Mesenchymal stem cell (in vitro differentiated cells and primary cell): Measurements from ENCODE around the gene CYTL1.
A peak's percentile ranks its signal among the peaks of the same experiment; 100 is the strongest.

Source experiments
- DNase-seq: peaks from one replicate; pipeline ENCODE4 v3.0.0-alpha.2; 2013
- H2AFZ ChIP-seq: one replicate; pipeline ENCODE4 v1.6.1; 2013; ENCODE audit warnings: low read depth, mild to moderate bottlenecking, control low read depth, inconsistent platforms, low read length, moderate library complexity
- H2AK5ac ChIP-seq: 2 replicates; pipeline ENCODE4 v1.6.1; 2013; ENCODE audit warnings: low read length, moderate library complexity, mild to moderate bottlenecking, inconsistent platforms; ENCODE audit not compliant: severe bottlenecking
- H2BK120ac ChIP-seq: one replicate; pipeline ENCODE4 v1.6.1; 2013; ENCODE audit warnings: low read depth, mild to moderate bottlenecking, inconsistent platforms, low read length, moderate library complexity
- H2BK12ac ChIP-seq, 2 experiments: one replicate each; pipeline ENCODE4 v1.6.1; 2013; ENCODE audit warnings: inconsistent platforms in 2 of 2, low read length in 2 of 2, mild to moderate bottlenecking in 2 of 2, moderate library complexity in 2 of 2, control low read depth in 1 of 2
- H2BK15ac ChIP-seq: one replicate; pipeline ENCODE4 v1.6.1; 2013; ENCODE audit warnings: mild to moderate bottlenecking, low read depth, inconsistent platforms; ENCODE audit not compliant: poor library complexity, severe bottlenecking
- H2BK5ac ChIP-seq: 2 replicates; pipeline ENCODE4 v1.6.1; 2013; ENCODE audit warnings: low read depth, mild to moderate bottlenecking, low read length, control low read depth, inconsistent platforms; ENCODE audit not compliant: poor library complexity, severe bottlenecking
- H3K14ac ChIP-seq, 2 experiments: one replicate each; pipeline ENCODE4 v1.6.1; 2013; ENCODE audit warnings: inconsistent platforms in 2 of 2, low read length in 2 of 2, control low read depth in 1 of 2, mild to moderate bottlenecking in 1 of 2, moderate library complexity in 1 of 2
- H3K18ac ChIP-seq, 2 experiments: one replicate each; pipeline ENCODE4 v1.6.1; 2013; ENCODE audit warnings: inconsistent platforms in 2 of 2, low read length in 2 of 2, control low read depth in 1 of 2, low read depth in 1 of 2, mild to moderate bottlenecking in 1 of 2
- H3K23ac ChIP-seq, 2 experiments: one replicate each; pipeline ENCODE4 v1.6.1; 2013; ENCODE audit warnings: inconsistent platforms in 2 of 2, low read length in 2 of 2, mild to moderate bottlenecking in 2 of 2, moderate library complexity in 2 of 2, control low read depth in 1 of 2
- H3K27ac ChIP-seq: 2 replicates; pipeline ENCODE4 v1.5.1; 2013; ENCODE audit warnings: mild to moderate bottlenecking, moderate library complexity, low read length, control low read depth, inconsistent platforms; ENCODE audit not compliant: poor library complexity, severe bottlenecking
- H3K27me3 ChIP-seq, 2 experiments: 2 replicates each; pipeline versions ENCODE4 v1.6.1 to v1.7.0; 2013; ENCODE audit warnings: low read length in 2 of 2, mild to moderate bottlenecking in 2 of 2, moderate library complexity in 2 of 2, control low read depth in 1 of 2, inconsistent platforms in 1 of 2; ENCODE audit not compliant: control insufficient read depth in 1 of 2, insufficient read depth in 1 of 2
- H3K36me3 ChIP-seq, 2 experiments: 2 replicates each; pipeline versions ENCODE4 v1.6.1 to v1.7.0; 2013; ENCODE audit warnings: low read length in 2 of 2, control low read depth in 1 of 2, inconsistent platforms in 1 of 2, low read depth in 1 of 2, mild to moderate bottlenecking in 1 of 2; ENCODE audit not compliant: insufficient read depth in 2 of 2, control insufficient read depth in 1 of 2
- H3K4ac ChIP-seq, 2 experiments: one replicate each; pipeline ENCODE4 v1.6.1; 2013; ENCODE audit warnings: inconsistent platforms in 2 of 2, low read length in 2 of 2, mild to moderate bottlenecking in 2 of 2, moderate library complexity in 2 of 2, control low read depth in 1 of 2, low read depth in 1 of 2
- H3K4me1 ChIP-seq: 2 replicates; pipeline ENCODE4 v1.6.1; 2013; ENCODE audit warnings: low read depth, low read length, control low read depth; ENCODE audit not compliant: control insufficient read depth, insufficient read depth
- H3K4me2 ChIP-seq: 2 replicates; pipeline ENCODE4 v1.6.1; 2013; ENCODE audit warnings: low read length, mild to moderate bottlenecking, inconsistent platforms; ENCODE audit not compliant: poor library complexity, severe bottlenecking
- H3K4me3 ChIP-seq, 2 experiments: 2 replicates each; pipeline versions ENCODE4 v1.5.1 to v1.7.0; 2013; ENCODE audit warnings: low read length in 2 of 2, mild to moderate bottlenecking in 2 of 2, control low read depth in 1 of 2, low read depth in 1 of 2; ENCODE audit not compliant: insufficient read depth in 1 of 2
- H3K79me1 ChIP-seq: replicated peaks from 2 replicates; pipeline ENCODE4 v1.6.1; 2013; ENCODE audit warnings: mild to moderate bottlenecking, control low read depth, low read length, inconsistent platforms; ENCODE audit not compliant: poor library complexity, severe bottlenecking
- H3K9ac ChIP-seq: 2 replicates; pipeline ENCODE4 v1.7.0; 2013; ENCODE audit warnings: mild to moderate bottlenecking, low read length, moderate library complexity
- H3K9me3 ChIP-seq: 2 replicates; pipeline ENCODE4 v1.7.0; 2013; ENCODE audit warnings: mild to moderate bottlenecking, low read length; ENCODE audit not compliant: control insufficient read depth
- H4K8ac ChIP-seq: one replicate; pipeline ENCODE4 v1.6.1; 2013; ENCODE audit warnings: inconsistent platforms, mild to moderate bottlenecking, low read length, moderate library complexity
- H4K91ac ChIP-seq: one replicate; pipeline ENCODE4 v1.6.1; 2013; ENCODE audit warnings: mild to moderate bottlenecking, low read length, inconsistent platforms
- WGBS: methylation state at CpG from one replicate; pipeline ENCODE4 v1.1.7; 2013; ENCODE audit warnings: mixed read lengths; 5-methylcytosine and 5-hydroxymethylcytosine counted together

The CYTL1 gene

GRCh38 chr4:5055411-5055810, 36.2 kb upstream of the CYTL1 start:
- H3K14ac ChIP-seq = no peak overlapping the region
- no peak overlapping the region for H3K4me3 ChIP-seq
- no peak overlapping the region for H2BK120ac ChIP-seq
- no peak overlapping the region for H3K4me2 ChIP-seq
- no peak overlapping the region for H3K4ac ChIP-seq
- H3K9ac ChIP-seq = no peak overlapping the region
- no peak overlapping the region for H4K8ac ChIP-seq
- H3K27me3 ChIP-seq = no peaks in the 10 kb centered on the region
- H2AK5ac ChIP-seq = no peak overlapping the region
- no peaks in the 10 kb centered on the region for H3K9me3 ChIP-seq
- H2BK15ac ChIP-seq = no peak overlapping the region
- no peak overlapping the region for H3K23ac ChIP-seq
- no peak overlapping the region for H2AFZ ChIP-seq
- H3K79me1 ChIP-seq = peaks cover 19% of the 10 kb centered on the region
- no peak overlapping the region for H3K27ac ChIP-seq
- H2BK12ac ChIP-seq = no peak overlapping the region
- peaks cover 27% of the 10 kb centered on the region for H3K4me1 ChIP-seq
- WGBS = 54% methylated on average over 5 of the region's 5 CpGs
- no peak overlapping the region for H3K18ac ChIP-seq
- H3K36me3 ChIP-seq = no peaks in the 10 kb centered on the region
- no peak overlapping the region for H4K91ac ChIP-seq
- DNase-seq = no peak
- no peak overlapping the region for H2BK5ac ChIP-seq

DNA sequence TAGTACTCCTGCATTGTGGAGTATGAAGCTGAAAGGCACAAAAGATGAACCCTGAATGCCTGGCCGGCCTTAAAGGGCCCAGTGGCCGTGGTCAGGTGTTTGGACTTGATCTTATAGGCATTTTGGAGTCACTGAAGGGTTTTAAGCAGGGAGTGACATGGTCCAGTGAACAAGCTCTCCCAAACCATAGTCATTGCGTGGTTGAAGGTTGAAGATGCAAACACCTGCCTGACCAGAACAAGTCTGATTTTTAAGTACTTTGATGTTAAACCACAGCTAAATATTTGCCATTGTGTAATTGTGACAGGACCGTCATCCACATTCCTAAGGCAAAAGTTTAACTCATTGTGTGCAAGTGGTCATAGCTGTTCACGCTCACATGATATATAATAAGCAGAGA, 35.3 kb upstream of the CYTL1 start:
- Histone ChIP-seq H3K9me3 (no peaks in the 10 kb centered on the region), H2BK5ac (peak overlapping the region; percentile 20), H3K36me3 (no peaks in the 10 kb centered on the region), H3K4me3 (no peak overlapping the region), H3K4me2 (no peak overlapping the region), H4K8ac (no peak overlapping the region), H2BK15ac (no peak overlapping the region), H3K4me1 (peaks cover 27% of the 10 kb centered on the region), H3K23ac (no peak overlapping the region), H3K4ac (no peak overlapping the region), H3K27me3 (no peaks in the 10 kb centered on the region), H2BK120ac (no peak overlapping the region), H3K14ac (no peak overlapping the region), H4K91ac (no peak overlapping the region), H2AFZ (no peak overlapping the region), H3K18ac (no peak overlapping the region), H3K79me1 (peaks cover 19% of the 10 kb centered on the region), H3K9ac (no peak overlapping the region), H2AK5ac (no peak overlapping the region), H2BK12ac (no peak overlapping the region), H3K27ac (no peak overlapping the region)
- no peak for DNase-seq
- WGBS = 83% methylated on average over 5 of the region's 5 CpGs

- Histone ChIP-seq H2BK120ac (no peak overlapping the region), H2AK5ac (no peak overlapping the region), H3K27ac (no peak overlapping the region), H3K36me3 (no peaks in the 10 kb centered on the region), H3K79me1 (peaks cover 18% of the 10 kb centered on the region), H3K4me3 (peak overlapping the region in 1 of 2 experiments; percentile 92), H2BK15ac (no peak overlapping the region), H2AFZ (no peak overlapping the region), H4K91ac (no peak overlapping the region), H4K8ac (no peak overlapping the region), H3K9ac (peak overlapping the region; percentile 91), H3K27me3 (no peaks in the 10 kb centered on the region), H3K4ac (no peak overlapping the region), H3K4me2 (peak overlapping the region; percentile 98), H3K14ac (no peak overlapping the region), H2BK12ac (no peak overlapping the region), H2BK5ac (no peak overlapping the region), H3K9me3 (no peaks in the 10 kb centered on the region), H3K4me1 (peaks cover 27% of the 10 kb centered on the region), H3K23ac (no peak overlapping the region), H3K18ac (no peak overlapping the region)
- 75% methylated on average over 6 of the region's 6 CpGs for WGBS
- DNase-seq = peak; percentile 21
Observed at GRCh38 chr4:5052726-5053425, 33.6 kb upstream of the CYTL1 start.

DNA sequence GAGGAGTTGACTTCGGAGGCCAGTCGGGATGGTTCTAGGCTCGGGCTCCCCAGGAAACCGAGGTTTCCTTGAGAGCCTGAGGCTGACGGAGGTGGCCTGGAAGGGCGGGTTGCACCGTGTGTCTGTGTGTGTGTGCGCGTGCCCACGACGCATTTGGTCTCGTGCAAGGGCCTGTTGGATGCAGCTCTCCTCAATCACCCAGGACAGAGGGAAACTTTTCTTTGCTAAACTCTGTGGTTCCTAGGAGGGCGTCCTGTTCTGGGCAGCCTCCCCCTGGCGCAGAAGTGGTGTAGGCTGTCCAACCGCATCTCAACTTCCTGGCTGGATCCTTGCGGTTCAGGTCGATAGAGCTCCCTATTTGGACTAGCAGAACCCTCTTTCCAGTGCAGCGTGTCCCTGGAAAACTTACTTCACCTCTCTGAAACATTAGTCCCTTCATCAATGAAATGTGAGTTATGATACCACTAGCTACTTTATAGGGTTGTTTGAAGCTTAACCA, 33.0 kb upstream of the CYTL1 start:
- DNase-seq = peak; percentile 53
- Histone ChIP-seq H3K79me1 (peaks cover 18% of the 10 kb centered on the region), H3K27ac (peak overlapping the region; percentile 15), H3K14ac (no peak overlapping the region), H3K9me3 (no peaks in the 10 kb centered on the region), H3K4me1 (peaks cover 27% of the 10 kb centered on the region), H4K91ac (no peak overlapping the region), H2BK5ac (no peak overlapping the region), H3K4me2 (peak overlapping the region; percentile 98), H2AFZ (no peak overlapping the region), H2BK12ac (no peak overlapping the region), H2BK15ac (no peak overlapping the region), H4K8ac (no peak overlapping the region), H3K36me3 (no peaks in the 10 kb centered on the region), H3K4me3 (peak overlapping the region; percentile 78 to 92), H3K23ac (no peak overlapping the region), H3K18ac (no peak overlapping the region), H2BK120ac (no peak overlapping the region), H3K27me3 (no peaks in the 10 kb centered on the region), H3K9ac (peak overlapping the region; percentile 91), H2AK5ac (no peak overlapping the region), H3K4ac (no peak overlapping the region)
- WGBS = 24% methylated on average over 17 of the region's 18 CpGs
